Measurements from ENCODE around the gene KLHL2.

DNA sequence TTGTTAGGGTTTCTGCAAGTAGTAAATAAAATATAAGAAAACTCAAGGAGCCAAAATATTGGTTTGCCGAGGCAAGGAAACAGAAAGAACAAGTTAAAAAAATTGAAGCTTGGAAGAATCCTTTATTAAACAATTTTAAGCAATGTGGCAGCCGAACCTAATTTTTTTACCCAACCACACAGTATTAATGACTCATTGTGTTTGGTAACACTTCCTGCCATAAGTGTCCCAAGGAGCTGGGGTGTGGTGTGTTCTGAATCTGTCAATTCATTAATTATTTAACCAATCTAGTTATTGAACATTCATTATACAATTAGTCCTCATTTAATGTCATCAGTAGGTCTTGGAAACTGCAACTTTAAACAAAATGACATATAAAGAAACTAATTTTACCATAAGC lies 152.1 kb downstream of the KLHL2 start:
- TF ChIP-seq, protein P1, sequence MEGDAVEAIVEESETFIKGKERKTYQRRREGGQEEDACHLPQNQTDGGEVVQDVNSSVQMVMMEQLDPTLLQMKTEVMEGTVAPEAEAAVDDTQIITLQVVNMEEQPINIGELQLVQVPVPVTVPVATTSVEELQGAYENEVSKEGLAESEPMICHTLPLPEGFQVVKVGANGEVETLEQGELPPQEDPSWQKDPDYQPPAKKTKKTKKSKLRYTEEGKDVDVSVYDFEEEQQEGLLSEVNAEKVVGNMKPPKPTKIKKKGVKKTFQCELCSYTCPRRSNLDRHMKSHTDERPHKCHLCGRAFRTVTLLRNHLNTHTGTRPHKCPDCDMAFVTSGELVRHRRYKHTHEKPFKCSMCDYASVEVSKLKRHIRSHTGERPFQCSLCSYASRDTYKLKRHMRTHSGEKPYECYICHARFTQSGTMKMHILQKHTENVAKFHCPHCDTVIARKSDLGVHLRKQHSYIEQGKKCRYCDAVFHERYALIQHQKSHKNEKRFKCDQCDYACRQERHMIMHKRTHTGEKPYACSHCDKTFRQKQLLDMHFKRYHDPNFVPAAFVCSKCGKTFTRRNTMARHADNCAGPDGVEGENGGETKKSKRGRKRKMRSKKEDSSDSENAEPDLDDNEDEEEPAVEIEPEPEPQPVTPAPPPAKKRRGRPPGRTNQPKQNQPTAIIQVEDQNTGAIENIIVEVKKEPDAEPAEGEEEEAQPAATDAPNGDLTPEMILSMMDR (IDR thresholded peaks at IDR 0.05 in 4 of 5, conservative IDR thresholded peaks at IDR 0.05 in 1 of 5): no peak
- no peak for TF ChIP-seq POLR2A (IDR thresholded peaks at IDR 0.05)
